Activated CD4-positive, CD25-positive, alpha-beta regulatory T cell treated with anti-CD3 and anti-CD28 coated beads, Interleukin-2, amount 50 U/mL, for 72 hours (primary cell): ENCODE results near the gene INSM2.

Experiments
- DNase-seq: peaks from one replicate; pipeline ENCODE4 v3.0.0; 2021

Gene INSM2, protein sequence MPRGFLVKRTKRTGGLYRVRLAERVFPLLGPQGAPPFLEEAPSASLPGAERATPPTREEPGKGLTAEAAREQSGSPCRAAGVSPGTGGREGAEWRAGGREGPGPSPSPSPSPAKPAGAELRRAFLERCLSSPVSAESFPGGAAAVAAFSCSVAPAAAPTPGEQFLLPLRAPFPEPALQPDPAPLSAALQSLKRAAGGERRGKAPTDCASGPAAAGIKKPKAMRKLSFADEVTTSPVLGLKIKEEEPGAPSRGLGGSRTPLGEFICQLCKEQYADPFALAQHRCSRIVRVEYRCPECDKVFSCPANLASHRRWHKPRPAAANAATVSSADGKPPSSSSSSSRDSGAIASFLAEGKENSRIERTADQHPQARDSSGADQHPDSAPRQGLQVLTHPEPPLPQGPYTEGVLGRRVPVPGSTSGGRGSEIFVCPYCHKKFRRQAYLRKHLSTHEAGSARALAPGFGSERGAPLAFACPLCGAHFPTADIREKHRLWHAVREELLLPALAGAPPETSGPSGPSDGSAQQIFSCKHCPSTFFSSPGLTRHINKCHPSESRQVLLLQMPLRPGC

DNA sequence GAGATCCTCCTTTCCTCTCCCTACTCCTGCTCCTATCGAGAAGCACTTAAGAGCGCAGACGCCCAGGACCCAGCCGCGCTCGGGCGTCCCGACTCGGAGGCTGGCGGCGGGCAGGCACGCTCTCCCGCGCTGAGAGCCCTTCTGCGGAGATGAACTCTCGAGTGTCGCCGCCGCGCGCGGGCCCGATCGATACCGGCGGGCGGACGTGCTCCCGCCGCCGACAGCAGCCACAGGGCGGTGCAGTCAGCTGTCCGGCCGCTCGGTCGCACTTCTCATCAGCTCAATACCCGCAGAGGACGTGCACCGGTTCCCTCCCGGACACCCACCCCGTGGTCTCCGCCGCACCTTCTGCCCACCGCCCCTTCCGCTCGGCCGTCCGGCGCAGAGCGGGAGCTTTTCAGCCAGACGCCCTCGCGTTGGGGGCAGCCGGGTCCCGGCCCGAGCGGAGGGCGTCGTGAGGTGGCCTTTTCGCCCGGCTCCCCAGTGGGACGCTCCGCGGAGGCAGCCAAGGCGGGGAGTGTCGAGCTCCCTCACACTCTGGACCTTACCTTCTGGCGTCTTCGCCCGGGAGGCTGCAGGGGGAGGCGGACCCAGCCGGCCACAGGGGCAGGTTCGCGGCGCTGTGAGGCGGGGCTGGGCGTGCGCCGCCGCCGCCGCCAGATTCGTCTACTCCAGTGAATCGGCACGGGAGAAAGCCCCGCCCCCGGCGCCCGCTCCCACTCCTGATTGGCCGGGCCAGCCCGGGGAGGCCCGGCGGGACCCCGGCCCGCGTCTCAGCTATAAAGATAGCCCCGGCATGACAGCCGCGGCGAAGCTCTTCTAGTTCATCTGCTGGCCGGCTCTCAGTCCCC, at the start of gene INSM2:
TSS of gene INSM2 (plus strand) at position 808 of the 851 bp plus-strand sequence. CDS start 89 bp downstream, outside the sequence.
- peak; percentile 77 for DNase-seq

DNA sequence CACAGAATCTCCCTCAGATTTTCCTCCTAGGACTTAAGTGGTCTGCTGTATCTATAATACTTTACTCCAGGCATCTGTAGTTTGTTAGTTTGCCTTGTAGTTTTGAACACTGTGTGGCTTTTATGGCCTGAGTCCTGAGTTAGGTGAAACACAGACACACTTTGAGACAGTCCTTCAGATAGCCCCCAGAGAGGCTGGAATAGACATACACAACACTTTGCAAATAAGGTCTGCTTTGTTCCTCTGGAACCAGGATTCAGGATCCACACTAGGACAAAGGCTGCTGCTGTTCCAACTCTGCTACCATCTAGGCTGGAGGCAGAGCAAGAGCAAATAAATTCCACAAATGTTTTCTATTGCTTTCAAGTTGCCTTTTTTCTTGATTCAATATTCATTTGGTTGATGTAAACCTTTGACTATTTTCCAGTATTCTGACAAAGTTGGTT, 41.4 kb upstream of the INSM2 start:
- DNase-seq, result no peak

DNA sequence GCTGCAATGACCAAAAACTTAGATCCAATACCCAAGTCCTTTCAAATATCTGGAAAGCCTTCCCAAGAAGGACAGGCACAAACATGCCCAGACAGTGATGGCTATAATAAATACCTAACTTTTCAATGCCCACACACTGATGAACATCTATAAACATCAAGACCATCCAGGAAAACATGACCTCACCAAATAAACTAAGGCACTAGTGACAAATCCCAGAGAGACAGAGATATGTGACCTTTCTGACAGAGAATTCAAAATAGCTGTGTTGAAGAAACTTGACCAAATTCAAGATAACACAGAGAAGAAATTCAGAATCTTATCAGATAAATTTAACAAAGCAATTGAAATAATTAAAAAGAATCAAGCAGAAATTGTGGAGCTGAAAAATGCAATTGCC, 38.7 kb upstream of the INSM2 start:
- no peak for DNase-seq

DNA sequence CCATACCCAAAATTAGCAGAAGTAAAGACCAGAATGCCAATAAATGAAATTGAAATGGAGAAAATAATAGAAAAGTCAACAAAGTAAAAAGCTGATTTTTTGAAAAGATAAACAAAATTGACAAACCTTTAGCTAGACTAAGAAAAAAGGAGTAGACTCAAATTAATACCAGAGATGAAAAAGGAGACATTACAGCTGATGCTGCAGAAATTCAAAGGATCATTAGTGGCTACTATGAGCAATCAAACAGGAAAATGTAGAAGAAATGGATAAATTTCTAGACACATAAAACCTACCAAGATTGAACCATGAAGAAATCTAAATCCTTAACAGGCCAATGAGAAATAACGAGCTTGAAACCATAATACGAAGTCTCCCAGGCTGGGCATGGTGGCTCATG, 34.8 kb upstream of the INSM2 start:
- DNase-seq, result no peak

DNA sequence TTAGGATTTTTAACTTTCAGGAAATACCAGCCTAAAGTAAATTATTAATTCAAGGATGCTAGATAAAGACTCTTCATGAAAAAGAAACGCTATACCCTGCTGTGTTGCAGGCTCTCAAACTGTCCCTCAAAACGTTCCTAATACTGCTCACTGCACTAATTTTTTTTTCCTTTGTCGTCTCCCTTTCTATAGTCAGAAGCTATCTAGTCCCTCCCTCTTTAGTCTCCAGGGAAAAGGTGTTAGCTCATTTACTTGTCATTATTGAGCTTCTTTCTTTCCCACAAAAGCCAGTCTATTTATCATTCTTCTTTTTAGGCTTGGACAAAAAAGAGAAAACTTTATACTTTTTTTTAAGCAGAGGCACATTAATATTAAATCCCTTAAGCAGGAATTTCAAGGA, 30.3 kb upstream of the INSM2 start:
- no peak for DNase-seq

DNA sequence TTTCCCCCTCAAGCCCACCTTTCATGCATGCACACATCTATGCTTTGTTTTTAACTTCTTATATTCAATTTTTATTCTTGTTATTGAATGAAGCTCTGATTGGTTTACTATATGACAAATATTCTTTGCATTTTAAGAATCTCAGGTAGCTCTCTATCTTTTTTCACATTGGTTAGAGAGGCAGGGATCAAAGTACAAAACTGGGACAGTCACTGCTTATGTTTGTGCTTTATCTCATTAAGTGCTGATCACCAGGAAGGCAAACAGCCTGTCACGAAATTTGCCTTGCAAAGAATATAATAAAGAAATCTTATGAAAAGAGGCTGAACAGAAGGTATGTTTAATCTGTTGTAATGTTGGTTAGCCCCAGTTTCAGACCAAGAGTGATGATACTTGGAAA, 29.7 kb upstream of the INSM2 start:
- DNase-seq, result no peak

DNA sequence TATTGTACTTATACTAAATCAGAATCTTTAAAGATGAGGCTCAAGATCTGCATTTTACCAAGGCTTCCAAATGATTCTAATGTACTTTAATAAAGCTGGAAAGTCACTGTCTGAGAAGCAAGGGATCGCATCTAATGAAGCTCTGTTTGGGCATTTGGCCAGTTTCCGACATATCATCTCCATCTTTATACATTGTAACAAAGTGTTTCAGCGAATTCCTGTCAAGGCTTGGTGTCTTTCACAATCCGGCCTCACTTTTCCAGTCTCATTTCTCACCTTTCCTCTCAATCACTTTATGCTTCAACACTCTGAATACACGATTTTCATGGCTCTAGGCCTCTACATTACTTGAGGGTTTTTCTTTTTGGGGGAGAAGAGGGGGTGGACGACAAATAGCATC, 27.5 kb upstream of the INSM2 start:
- no peak for DNase-seq

DNA sequence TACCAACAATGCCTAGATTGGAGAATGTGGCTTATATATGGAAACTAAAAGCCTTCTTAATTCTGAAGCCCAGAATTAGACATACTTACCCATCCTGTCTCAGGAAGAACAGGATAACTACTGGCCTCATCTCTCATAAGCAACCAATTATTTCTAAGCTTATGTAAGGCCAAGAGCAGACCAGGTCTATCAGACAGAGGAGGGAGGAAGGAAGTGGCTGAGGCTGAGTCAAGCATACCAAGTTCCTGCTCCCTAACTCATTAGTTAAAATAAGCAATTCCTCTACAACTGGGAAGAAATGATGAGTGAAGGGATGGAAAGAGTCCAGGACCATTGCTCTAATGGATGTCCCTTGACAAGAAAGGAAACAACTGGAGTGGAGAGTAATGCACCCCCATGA, 27.0 kb upstream of the INSM2 start:
- DNase-seq, result no peak

DNA sequence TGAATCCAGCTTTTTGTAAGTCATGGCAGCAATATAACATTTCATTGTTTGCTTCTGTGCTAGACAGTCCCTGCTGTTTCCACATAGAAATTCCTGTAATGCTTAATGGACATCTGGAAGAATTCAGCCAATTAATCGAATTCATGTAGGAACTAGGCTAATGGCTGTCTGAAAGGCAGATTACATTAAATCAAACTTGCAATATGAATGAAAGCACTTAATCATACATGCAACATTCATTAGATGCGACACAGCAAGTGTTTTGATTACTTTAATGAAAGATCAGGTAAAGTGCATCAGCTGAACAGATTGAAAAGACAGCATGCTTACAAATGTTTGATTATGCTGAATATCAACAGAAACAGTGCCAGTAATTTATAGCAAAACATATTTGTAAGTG, 24.1 kb upstream of the INSM2 start:
- DNase-seq, result no peak

DNA sequence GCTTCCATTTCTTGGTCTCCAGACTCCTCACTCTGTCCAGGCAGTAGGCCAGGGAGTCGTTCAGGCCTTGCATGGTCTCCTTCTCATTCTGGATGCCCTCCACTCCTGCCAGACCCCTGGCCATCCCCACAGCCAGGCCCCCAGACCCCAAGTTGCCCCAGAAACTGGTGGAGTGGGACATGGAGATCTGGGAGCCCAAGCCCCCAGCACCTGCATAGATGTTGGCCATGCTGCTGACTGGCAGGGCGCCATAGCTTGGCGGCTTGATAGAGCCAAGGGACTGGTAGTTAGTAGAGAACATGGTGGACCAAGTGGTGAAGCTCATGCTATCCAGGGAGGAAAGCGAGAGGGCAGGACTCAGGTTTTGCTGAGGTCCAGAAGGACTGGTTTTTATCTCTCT, 21.2 kb upstream of the INSM2 start:
- DNase-seq, result no peak

DNA sequence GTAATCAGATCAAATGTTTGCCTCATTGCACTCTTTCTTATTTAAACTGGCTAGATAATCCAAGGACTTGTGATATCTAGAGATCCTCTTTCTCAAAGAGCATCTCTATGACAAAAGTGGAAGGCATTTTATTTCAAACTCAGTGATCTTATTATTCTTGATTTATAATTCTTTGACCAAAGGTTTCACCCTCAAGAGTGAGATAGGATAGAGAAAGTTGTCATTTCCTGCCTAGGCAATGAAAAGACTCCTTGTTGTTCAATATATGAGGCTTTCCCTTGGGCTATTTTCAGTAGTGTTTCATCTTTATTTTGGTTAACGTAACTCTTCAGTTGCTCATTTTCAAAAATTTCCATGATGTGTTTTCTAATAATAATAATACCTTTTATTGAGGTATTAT, 18.0 kb upstream of the INSM2 start:
- no peak for DNase-seq

DNA sequence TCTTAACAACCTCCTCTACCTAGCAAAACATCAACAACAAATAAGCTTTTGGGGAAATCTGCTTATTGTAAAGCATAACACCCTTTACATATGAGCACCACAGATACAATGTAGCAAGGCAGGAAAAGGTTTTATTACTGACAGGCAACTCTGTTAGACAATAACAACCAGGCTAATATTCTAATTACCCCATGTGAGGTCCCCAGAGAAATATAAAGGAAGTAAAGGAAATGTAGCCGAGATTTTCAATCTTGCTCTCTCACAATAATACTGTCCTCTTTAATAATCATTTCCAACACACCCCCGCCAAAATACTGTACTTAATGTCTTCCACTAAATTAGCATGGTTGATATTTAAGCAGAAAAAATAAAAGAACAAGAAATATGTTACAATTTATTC, 14.0 kb upstream of the INSM2 start:
- DNase-seq, result no peak

DNA sequence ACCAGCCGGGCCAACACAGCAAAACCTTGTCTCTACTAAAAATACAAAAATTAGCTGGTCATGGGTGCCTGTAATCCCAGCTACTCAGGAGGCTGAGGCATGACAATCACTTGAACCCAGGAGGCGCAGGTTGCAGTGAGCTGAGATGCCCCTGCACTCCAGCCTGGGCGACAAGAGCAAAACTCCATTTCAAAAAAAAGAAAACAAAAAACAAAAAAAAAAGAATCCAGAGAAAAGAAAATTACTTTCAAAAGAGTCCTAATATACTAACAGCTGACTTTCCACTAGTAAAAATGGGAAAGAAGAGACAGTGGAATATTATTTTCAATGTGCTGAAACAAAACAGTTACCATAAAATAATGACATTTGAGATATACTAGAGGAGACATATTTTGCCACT, 8.3 kb upstream of the INSM2 start:
- DNase-seq, result no peak

DNA sequence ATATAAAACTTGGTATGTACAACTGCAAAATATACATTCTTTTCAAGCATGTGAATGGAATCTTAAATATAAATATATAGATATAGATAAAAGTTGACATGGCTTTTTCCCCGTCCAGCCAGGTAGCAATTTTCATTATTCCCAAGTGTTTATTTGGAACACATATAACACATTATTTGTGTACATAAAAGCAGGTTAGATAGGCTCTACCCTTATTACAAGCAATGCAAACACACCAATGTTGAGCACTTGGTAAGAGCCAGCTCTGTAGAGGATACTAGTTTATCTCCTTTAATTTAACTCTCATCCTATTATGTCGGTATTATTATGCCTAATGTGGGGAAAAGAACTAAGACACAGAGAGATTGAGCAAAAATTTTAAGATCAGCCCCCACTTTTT, 7.0 kb upstream of the INSM2 start:
- DNase-seq, result no peak

DNA sequence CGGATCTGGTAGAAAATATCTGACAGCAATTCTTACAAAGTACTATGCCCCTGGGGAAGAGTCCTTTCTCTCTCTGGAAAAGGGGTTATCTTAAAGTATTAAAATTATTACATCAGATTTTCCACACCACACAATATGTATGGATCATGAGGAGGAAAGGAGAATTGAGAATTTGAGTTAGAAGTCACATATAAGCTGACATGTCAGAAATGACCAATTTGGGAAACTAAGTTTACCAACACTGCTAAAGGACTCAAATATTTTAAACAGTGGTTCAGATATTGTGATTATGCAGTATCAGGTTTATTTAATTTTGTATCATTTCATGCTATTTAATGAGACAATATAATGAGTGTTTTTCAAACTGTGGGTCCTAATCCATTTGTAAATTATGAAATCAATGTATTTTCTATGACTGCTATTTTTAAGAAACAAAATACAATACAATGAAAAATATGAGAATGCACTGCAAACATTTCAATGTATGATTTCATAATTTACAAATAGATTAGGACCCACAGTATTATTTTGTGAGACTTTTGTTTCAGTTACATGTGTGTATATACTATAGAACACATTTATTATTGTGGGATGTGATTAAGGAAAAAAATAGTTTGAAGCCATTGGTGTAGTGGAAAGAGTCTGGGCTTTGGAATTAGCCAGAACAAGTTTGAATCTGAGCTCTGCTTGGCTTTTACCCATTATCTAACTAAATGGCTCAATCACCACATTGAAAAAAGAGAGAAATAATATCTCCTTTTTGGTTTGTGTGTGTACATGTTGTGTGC, 1.8 kb upstream of the INSM2 start:
- DNase-seq, result no peak

DNA sequence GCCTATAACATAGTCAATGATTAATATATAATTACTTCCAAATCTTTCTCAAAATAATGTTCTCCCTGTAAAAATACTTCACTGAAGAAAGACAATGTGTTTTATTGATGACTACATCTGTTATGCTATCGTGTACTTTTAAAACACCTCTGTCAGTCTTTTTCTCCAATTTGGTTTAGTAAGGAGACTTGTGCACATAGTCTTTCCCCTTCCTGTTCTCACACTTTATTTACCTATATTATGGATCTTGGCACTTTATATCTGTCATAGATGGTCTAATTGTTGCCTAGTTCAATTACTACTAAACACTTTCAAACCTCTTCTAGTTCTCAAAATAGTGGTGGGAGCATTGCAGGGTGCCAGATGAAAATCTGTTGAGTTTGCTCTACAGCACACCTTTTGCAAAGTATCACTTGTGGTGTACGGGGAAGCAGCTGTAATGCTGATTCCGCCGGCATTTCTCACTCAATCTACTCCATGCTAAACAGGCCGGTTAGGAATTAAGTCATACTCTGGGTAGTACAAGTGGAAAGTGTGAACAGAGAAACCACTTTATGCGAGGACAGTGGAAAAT, 1.1 kb upstream of the INSM2 start:
- no peak for DNase-seq

DNA sequence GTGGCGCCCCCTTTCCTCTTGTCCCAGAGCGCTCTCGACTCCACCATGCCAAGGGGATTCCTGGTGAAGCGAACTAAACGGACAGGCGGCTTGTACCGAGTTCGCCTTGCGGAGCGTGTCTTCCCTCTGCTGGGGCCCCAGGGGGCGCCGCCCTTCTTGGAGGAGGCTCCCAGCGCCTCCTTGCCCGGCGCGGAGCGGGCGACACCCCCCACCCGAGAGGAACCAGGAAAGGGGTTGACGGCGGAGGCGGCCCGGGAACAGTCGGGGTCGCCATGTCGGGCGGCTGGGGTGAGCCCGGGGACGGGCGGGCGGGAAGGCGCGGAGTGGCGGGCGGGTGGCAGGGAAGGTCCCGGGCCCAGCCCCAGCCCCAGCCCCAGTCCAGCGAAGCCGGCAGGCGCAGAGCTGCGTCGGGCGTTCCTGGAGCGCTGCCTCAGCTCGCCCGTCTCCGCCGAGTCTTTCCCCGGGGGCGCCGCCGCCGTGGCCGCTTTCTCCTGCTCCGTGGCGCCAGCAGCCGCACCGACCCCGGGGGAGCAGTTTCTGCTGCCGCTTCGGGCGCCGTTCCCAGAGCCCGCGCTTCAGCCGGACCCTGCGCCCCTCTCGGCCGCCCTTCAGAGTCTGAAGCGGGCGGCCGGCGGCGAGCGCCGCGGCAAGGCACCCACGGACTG, 376 bp downstream of the INSM2 start:
- peak; percentile 31 for DNase-seq

DNA sequence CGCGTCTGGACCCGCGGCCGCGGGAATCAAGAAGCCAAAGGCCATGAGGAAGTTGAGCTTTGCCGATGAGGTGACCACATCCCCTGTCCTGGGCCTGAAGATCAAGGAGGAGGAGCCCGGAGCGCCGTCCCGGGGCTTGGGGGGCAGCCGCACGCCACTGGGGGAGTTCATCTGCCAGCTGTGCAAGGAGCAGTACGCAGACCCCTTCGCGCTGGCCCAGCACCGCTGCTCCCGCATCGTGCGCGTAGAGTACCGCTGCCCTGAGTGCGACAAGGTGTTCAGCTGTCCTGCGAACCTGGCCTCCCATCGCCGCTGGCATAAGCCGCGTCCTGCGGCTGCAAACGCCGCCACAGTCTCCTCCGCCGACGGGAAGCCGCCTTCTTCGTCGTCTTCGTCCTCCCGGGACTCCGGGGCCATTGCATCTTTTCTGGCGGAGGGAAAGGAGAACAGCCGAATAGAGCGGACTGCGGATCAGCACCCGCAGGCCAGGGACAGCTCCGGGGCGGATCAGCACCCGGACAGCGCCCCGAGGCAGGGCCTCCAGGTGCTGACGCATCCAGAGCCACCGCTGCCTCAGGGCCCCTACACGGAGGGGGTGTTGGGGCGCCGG, 1.0 kb downstream of the INSM2 start:
- peak; percentile 70 for DNase-seq

DNA sequence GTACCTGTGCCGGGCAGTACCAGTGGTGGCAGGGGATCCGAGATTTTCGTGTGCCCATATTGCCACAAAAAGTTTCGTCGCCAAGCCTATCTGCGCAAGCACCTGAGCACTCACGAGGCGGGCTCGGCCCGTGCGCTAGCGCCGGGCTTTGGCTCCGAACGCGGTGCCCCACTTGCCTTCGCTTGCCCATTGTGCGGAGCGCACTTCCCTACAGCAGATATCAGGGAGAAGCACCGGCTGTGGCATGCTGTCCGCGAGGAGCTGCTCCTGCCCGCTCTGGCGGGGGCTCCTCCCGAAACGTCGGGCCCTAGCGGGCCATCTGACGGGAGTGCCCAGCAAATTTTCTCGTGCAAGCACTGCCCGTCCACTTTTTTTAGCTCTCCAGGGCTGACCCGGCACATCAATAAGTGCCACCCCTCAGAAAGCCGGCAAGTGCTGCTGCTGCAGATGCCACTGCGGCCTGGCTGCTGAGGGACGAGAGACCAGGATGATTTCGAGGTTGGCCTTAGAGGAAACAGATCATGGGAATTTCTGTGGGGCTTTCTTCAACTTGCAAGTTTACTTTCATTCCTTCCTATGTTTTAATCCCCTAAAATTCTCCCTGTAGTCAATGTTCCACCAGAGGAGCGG, 1.6 kb downstream of the INSM2 start:
- peak; percentile 30 for DNase-seq

DNA sequence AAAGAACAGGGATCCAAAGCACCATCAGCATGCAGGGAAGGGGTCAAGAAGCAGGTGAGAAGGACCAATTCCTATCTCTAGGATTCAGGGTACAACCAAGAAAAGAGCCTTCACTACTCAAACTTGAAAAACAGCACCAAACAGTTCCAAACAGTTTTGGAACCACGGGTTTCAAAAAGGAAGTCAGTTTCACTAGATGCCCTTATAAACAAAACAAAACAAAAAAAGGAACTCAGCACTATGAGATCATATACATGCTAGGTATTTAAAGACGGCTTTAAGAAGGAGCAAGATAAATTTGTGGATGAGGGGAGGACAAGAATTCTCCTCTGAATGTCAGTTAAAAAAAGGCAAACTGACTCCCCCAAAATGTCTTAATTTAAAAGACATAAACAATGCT, 6.0 kb downstream of the INSM2 start:
- DNase-seq, result no peak

DNA sequence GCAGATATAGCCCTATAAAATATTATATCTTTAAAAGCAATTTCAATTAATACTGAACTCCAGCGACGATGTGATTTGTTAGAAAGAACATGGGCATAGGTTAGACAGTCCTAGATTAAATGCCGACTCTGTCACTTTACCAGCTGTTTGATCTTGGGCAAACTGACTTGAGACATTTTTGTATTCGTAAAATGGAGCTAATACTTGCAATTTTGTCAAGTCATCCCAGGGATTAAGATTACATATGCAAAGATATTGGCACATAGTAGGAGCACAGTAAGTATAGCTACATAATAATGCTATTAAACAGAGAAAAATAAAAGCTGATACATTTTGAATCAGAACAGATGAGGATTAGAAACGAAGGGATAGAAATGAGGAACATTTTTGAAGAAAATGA, 9.0 kb downstream of the INSM2 start:
- no peak for DNase-seq
